Ovary (tissue), 3 donors: ENCODE results near the gene POLR1E.

Source experiments
- CTCF ChIP-seq, 3 donors: fragments of 450-650 bp in 2 of 3; fragments of 200-600 bp in 1 of 3; IDR thresholded peaks; one replicate each; pipeline versions ENCODE4 v1.5.1 to v1.8.0; 2016 to 2022; ENCODE audit warnings: antibody characterized with exemption in 3 of 3, mild to moderate bottlenecking in 1 of 3
- POLR2A ChIP-seq: fragments of 450-650 bp; IDR thresholded peaks from one replicate; pipeline ENCODE4 v1.6.1; 2017; ENCODE audit warnings: antibody characterized with exemption, mild to moderate bottlenecking, moderate library complexity
- donor health status: DM: no; HTN: no; CAD: no.

GRCh38 chr9:37497320-37497719 is 11.6 kb downstream of the POLR1E start:
- no peak for TF ChIP-seq POLR2A
- no peak for TF ChIP-seq CTCF (IDR thresholded peaks at IDR 0.05)
